ENCODE data around the gene NLGN4Y. TPM values are rescaled to one million over a fixed set of nuclear protein-coding genes. Genes with fewer than 3 reads are reported as not detected.

Gene NLGN4Y
- total and polyA plus RNA-seq, 12 donors = 0.23 to 1.4 (median 0.71) TPM; not detected in 3

- no peak overlapping the region for H3K27ac ChIP-seq
- ATAC-seq (no peak), DNase-seq (no peak)
- H3K36me3 ChIP-seq = no peaks in the 10 kb centered on the region
- no peaks in the 10 kb centered on the region for H3K4me1 ChIP-seq
- no peaks in the 10 kb centered on the region for H3K27me3 ChIP-seq
- H3K9me3 ChIP-seq = no peaks in the 10 kb centered on the region
- H3K4me3 ChIP-seq = no peak overlapping the region
- intact Hi-C loops (cut with DNase I) = no loop called here
- no peak for TF ChIP-seq CTCF (IDR thresholded peaks at IDR 0.05)
- 89 to 92% methylated on average over 9 of the region's 9 CpGs for WGBS, 2 donors
These were observed 305.1 kb downstream of the NLGN4Y start for GRCh38 chrY:14829366-14829885.

- 63 to 71% methylated on average over 4 of the region's 4 CpGs for WGBS, 2 donors
- ATAC-seq (peak in 1 of 8 donors; percentile 46), DNase-seq (peak in 1 of 2 donors; percentile 2)
- Histone ChIP-seq H3K9me3 (no peaks in the 10 kb centered on the region), H3K36me3 (no peaks in the 10 kb centered on the region), H3K4me3 (no peak overlapping the region), H3K4me1 (no peaks in the 10 kb centered on the region), H3K27me3 (no peaks in the 10 kb centered on the region), H3K27ac (no peak overlapping the region)
- no peak for TF ChIP-seq CTCF (IDR thresholded peaks at IDR 0.05)
- intact Hi-C loops (cut with DNase I) = no loop called here
These were observed 310.1 kb downstream of the NLGN4Y start for GRCh38 chrY:14834103-14835060.

- WGBS, 2 donors = 47 to 56% methylated on average over 3 of the region's 3 CpGs
- H3K9me3 ChIP-seq = no peaks in the 10 kb centered on the region
- H3K4me1 ChIP-seq = no peaks in the 10 kb centered on the region
- H3K27me3 ChIP-seq = no peaks in the 10 kb centered on the region
- intact Hi-C loops (cut with DNase I) = no loop called here
- H3K36me3 ChIP-seq = no peaks in the 10 kb centered on the region
- no peak for TF ChIP-seq CTCF (IDR thresholded peaks at IDR 0.05)
- H3K4me3 ChIP-seq = no peak overlapping the region
- DNase-seq (no peak), ATAC-seq (no peak)
- no peak overlapping the region for H3K27ac ChIP-seq
These were observed 313.1 kb downstream of the NLGN4Y start for GRCh38 chrY:14837466-14837865.

- Histone ChIP-seq H3K4me1 (no peaks in the 10 kb centered on the region), H3K9me3 (no peaks in the 10 kb centered on the region), H3K27me3 (no peaks in the 10 kb centered on the region), H3K36me3 (no peaks in the 10 kb centered on the region), H3K4me3 (no peak overlapping the region), H3K27ac (no peak overlapping the region)
- intact Hi-C loops (cut with DNase I) = no loop called here
- DNase-seq = no peak
- TF ChIP-seq CTCF (IDR thresholded peaks at IDR 0.05) = no peak
- ATAC-seq = no peak
- 48 to 54% methylated on average over 1 of the region's 1 CpG for WGBS, 2 donors
These were observed 326.4 kb downstream of the NLGN4Y start for GRCh38 chrY:14850734-14851133.

Measured in heart right ventricle (tissue), 16 donors.